ENCODE data around the gene DNAH8.

DNAH8 gene

DNA sequence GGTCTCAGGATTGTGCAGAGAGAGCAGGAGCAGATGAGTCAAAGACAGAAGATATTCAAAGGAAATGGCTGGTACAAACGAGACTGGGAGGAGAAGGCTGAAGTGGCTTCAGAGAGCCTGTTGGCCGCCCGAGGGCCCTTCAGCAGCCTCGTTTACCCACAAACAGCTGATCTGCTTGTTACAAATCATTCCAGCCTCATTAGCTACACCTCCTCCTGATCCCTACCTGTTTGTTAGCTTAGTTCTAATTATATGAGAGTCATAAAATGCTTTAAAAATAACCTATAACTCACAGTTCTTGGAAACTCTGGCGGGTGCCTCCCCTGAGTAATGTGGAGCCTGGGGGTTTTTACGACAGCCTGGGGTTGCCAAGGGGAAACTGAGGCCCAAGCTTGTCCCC is 346.1 kb downstream of the DNAH8 start:
- TF ChIP-seq, protein P1, sequence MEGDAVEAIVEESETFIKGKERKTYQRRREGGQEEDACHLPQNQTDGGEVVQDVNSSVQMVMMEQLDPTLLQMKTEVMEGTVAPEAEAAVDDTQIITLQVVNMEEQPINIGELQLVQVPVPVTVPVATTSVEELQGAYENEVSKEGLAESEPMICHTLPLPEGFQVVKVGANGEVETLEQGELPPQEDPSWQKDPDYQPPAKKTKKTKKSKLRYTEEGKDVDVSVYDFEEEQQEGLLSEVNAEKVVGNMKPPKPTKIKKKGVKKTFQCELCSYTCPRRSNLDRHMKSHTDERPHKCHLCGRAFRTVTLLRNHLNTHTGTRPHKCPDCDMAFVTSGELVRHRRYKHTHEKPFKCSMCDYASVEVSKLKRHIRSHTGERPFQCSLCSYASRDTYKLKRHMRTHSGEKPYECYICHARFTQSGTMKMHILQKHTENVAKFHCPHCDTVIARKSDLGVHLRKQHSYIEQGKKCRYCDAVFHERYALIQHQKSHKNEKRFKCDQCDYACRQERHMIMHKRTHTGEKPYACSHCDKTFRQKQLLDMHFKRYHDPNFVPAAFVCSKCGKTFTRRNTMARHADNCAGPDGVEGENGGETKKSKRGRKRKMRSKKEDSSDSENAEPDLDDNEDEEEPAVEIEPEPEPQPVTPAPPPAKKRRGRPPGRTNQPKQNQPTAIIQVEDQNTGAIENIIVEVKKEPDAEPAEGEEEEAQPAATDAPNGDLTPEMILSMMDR (IDR thresholded peaks at IDR 0.05) = no peak

DNA sequence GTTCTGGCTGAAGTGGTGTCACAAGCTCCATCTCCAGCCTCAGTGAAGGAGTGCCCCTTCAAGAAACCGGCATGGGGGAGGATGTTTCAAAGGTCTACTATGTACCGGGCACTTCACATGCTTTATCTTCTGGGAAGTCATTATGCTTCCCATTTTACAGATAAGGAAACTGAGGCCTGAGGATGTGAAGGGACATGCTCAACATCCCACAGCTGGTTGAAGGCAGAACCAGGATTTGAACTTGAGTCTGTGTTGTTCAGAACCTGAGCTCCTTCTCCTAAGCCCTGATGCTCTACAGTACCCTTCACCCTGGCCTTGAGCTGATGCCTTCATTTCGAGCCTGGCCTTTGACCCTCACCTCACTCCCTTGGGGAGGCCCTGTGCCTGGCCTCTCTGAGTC is 346.5 kb downstream of the DNAH8 start:
- TF ChIP-seq, protein P1 (IDR thresholded peaks at IDR 0.05) = no peak

DNA sequence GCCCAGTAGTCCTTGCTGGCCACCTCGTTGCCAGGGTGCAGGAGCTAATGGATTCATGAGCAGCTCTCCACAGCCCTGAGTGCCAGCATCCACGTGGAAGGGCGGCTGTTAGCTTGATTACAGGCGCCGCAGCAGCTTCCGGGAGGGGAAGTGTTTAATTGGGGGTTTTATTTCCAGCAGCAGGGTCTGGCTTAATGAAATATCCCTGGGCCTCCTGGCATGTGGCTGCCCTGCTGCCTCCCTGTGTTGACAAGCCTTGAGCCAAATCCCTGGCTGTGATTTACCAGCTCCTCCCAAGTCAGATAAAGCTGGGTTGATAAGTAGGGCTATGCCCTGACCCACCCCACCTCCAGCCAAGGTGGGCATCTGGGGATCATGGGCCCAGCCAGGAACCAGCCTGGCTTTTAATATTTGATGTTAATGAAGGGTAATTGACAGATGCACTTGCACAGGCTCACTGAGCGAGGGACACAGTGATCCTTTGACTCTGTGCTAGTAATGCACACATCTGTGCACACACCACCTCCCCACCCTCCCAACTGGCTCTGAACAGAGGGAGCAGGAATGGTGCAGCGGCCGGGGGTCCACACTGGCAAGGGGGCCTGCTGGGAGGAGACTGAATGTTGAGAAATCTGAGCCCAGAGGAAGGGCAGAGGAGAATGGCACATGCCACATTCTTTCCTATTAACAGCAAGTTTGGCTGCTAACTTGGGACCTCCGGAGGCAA is 347.1 kb downstream of the DNAH8 start:
- TF ChIP-seq, protein P1 (IDR thresholded peaks at IDR 0.05) = no peak

DNA sequence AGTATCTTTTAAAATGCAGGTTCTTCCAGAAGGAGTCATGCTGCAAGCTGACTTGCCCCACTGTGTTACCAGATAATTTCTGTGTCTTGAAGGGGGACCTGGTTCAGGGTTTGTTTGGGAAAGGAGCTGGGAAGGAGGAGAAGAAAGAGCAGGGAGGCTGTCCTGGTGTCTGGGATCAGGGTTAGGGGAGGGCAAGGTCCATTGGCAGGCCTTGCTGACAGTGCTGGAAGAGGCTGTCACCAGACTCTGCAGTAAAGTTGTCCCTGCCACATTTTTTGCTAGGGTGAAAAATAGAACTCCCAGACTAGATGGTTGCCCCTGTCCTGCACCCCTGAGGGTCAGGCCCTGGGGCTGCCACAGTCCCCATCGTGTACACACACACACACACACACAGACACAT is 348.4 kb downstream of the DNAH8 start:
- TF ChIP-seq, protein P1 (IDR thresholded peaks at IDR 0.05) = no peak

DNA sequence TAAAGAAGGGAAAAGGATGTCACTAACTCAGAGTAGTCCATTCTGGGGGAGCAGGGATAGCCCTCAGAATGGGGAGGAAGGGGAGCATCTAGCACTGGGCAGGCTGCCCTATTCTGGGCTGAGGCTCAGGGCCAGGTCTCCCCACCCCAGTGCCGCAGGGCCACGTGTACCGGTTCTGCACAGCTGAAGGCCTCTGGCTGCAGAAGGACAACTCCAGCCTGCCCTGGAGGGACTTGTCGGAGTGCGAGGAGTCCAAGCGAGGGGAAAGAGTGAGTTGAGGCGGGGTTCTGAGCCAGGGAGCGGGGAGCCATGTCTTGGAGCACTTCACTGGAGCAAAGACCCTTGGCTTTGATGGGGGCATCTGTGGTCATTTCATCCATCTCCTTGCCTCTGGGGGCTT is 350.4 kb downstream of the DNAH8 start:
- TF ChIP-seq, protein P1 (IDR thresholded peaks at IDR 0.05) = no peak

DNA sequence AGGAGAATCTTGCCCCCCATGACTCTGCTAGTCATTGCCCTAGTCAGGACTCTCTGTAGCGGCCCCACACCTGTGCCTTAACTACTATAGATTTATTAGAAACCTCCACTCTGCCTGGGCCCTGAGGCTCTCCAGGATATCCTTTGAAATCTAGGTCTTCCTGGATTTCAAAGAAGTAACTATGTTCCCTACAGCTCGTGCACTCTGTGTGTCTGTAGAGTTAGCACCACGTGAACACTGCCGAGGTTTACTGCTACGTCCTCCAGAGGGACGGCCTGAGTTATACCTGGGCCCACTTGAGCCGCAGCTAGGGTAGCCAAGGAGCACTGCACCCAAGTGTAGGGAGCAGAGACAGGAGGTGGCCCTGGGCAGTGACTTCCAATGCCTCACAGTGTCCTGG is 353.3 kb downstream of the DNAH8 start:
- TF ChIP-seq, protein P1 (IDR thresholded peaks at IDR 0.05) = no peak

DNA sequence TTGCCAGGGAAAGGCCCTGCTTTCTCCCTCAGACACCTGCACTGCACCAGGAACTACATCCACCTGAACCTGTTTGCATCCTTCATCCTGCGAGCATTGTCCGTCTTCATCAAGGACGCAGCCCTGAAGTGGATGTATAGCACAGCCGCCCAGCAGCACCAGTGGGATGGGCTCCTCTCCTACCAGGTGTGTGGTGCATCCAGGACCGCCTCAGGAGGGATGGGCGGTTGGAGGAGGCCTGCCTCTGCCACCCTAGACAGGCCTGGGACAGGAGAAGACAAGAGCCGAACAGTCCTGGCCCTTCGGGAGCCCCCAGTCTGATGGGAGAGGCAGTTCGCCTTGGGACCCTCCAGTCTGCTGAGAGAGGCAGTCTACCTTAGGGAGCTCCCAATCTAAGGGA is 357.7 kb downstream of the DNAH8 start:
- TF ChIP-seq, protein P1 (IDR thresholded peaks at IDR 0.05) = no peak
